Neural cell (in vitro differentiated cells): Measurements from ENCODE around the gene CIAO1. TPM values are rescaled to one million over a fixed set of nuclear protein-coding genes. Genes with fewer than 3 reads are reported as not detected.

ENCODE experiments used
- H2AFZ ChIP-seq: fragments of 200-600, 300-800 bp; sonication (generic), shearing (Covaris generic); 2 replicates; pipeline ENCODE4 v1.6.0; 2014; ENCODE audit warnings: low read depth, mild to moderate bottlenecking, antibody characterized with exemption, low read length, moderate library complexity
- H3F3A ChIP-seq: fragments of 200-600 bp; shearing (Covaris generic); 2 replicates; pipeline ENCODE4 v1.6.1; 2016; ENCODE audit warnings: mild to moderate bottlenecking, moderate library complexity, mixed read lengths, antibody characterized with exemption, low read length; ENCODE audit not compliant: insufficient read depth, poor library complexity, severe bottlenecking
- H3K27ac ChIP-seq: fragments of 200-600, 300-800 bp; sonication (generic), shearing (Covaris generic); 2 replicates; pipeline ENCODE4 v1.5.1; 2014; ENCODE audit warnings: mild to moderate bottlenecking, low read length, moderate library complexity
- H3K27me3 ChIP-seq: fragments of 300-800, 200-600 bp; sonication (generic), shearing (Covaris generic); 2 replicates; pipeline ENCODE4 v1.6.0; 2014; ENCODE audit warnings: mild to moderate bottlenecking, low read depth, low read length, moderate library complexity; ENCODE audit not compliant: insufficient read depth
- H3K36me3 ChIP-seq: fragments of 300-800, 200-600 bp; sonication (generic), shearing (Covaris generic); 2 replicates; pipeline ENCODE4 v1.5.1; 2014; ENCODE audit warnings: mild to moderate bottlenecking, antibody characterized with exemption, low read length, moderate library complexity; ENCODE audit not compliant: insufficient read depth
- H3K4me2 ChIP-seq: fragments of 300-800, 200-600 bp; sonication (generic), shearing (Covaris generic); 2 replicates; pipeline ENCODE4 v1.6.0; 2014; ENCODE audit warnings: mild to moderate bottlenecking, low read length
- H3K4me3 ChIP-seq: fragments of 300-800, 200-600 bp; sonication (generic), shearing (Covaris generic); 2 replicates; pipeline ENCODE4 v1.5.1; 2014; ENCODE audit warnings: mild to moderate bottlenecking, low read length, moderate library complexity
- H3K79me2 ChIP-seq: fragments of 200-600 bp; shearing (Covaris generic); replicated peaks from 2 replicates; pipeline ENCODE4 v1.6.0; 2014; ENCODE audit warnings: mild to moderate bottlenecking, low read length, moderate library complexity; ENCODE audit not compliant: insufficient read depth
- H3K9ac ChIP-seq: fragments of 300-800, 200-600 bp; sonication (generic), shearing (Covaris generic); 2 replicates; pipeline ENCODE4 v1.6.1; 2016; ENCODE audit warnings: mild to moderate bottlenecking, low read length, mixed read lengths
- H3K9me2 ChIP-seq: fragments of 200-600 bp; shearing (Covaris generic); 2 replicates; pipeline ENCODE4 v1.6.1; 2016; ENCODE audit warnings: mild to moderate bottlenecking, low read length, mixed read lengths; ENCODE audit not compliant: insufficient read depth
- H3K9me3 ChIP-seq: fragments of 200-600, 300-800 bp; sonication (generic), shearing (Covaris generic); 2 replicates; pipeline ENCODE4 v1.6.1; 2016; ENCODE audit warnings: mild to moderate bottlenecking, mixed run types, low read length, moderate library complexity, mixed read lengths
- H4K20me1 ChIP-seq: fragments of 200-600 bp; shearing (Covaris generic); 2 replicates; pipeline ENCODE4 v1.6.1; 2016; ENCODE audit warnings: mild to moderate bottlenecking, mixed run types; ENCODE audit not compliant: insufficient read depth
- EP300 ChIP-seq: fragments of 450-650 bp; conservative IDR thresholded peaks from 2 replicates; pipeline ENCODE4 v1.6.1; 2014; ENCODE audit warnings: antibody characterized with exemption, mild to moderate bottlenecking, moderate library complexity; ENCODE audit not compliant: poor library complexity, severe bottlenecking
- EZH2 ChIP-seq: fragments of 200-600, 300-800 bp; shearing (Covaris generic), sonication (generic); IDR thresholded peaks from 2 replicates; pipeline ENCODE4 v1.6.1; 2014; ENCODE audit warnings: antibody characterized with exemption, low read length, borderline replicate concordance, mild to moderate bottlenecking; ENCODE audit not compliant: insufficient read depth, poor library complexity, severe bottlenecking
- MXI1 ChIP-seq: fragments of 450-650 bp; conservative IDR thresholded peaks from 2 replicates; pipeline ENCODE4 v1.6.1; 2014; ENCODE audit warnings: antibody characterized with exemption, mild to moderate bottlenecking; ENCODE audit not compliant: poor library complexity, severe bottlenecking
- POLR2AphosphoS5 ChIP-seq: IDR thresholded peaks from 2 replicates; pipeline ENCODE4 v1.6.1; 2012
- RAD21 ChIP-seq: fragments of 450-650 bp; conservative IDR thresholded peaks from 2 replicates; pipeline ENCODE4 v1.6.1; 2014; ENCODE audit warnings: antibody characterized with exemption, mild to moderate bottlenecking, moderate library complexity
- SMC3 ChIP-seq: fragments of 450-650 bp; conservative IDR thresholded peaks from 2 replicates; pipeline ENCODE4 v1.6.1; 2014; ENCODE audit warnings: antibody characterized with exemption, mild to moderate bottlenecking, moderate library complexity; ENCODE audit not compliant: poor library complexity
- TAF1 ChIP-seq: IDR thresholded peaks from 2 replicates; pipeline ENCODE4 v1.6.1; 2012; ENCODE audit warnings: low read depth
- polyA plus RNA-seq: library from polyadenylated mRNA; depleted of rRNA; stranded (reverse); fragments of >200 nt; gene quantifications from 2 replicates; pipeline ENCODE4 v1.2.3, GENCODE V29; 2014
- TF ChIP-seq, protein P1 (sequence below): IDR thresholded peaks from 2 replicates; pipeline ENCODE4 v1.6.1; 2012; ENCODE audit warnings: borderline replicate concordance
- TF ChIP-seq, protein P2 (sequence below): fragments of 450-650 bp; IDR thresholded peaks from 2 replicates; pipeline ENCODE4 v1.5.1; 2014; ENCODE audit warnings: antibody characterized with exemption, mild to moderate bottlenecking, moderate library complexity; ENCODE audit not compliant: poor library complexity, severe bottlenecking

CIAO1 gene
- polyA plus RNA-seq, 1 donor from 2014 or later: 182 TPM

DNA sequence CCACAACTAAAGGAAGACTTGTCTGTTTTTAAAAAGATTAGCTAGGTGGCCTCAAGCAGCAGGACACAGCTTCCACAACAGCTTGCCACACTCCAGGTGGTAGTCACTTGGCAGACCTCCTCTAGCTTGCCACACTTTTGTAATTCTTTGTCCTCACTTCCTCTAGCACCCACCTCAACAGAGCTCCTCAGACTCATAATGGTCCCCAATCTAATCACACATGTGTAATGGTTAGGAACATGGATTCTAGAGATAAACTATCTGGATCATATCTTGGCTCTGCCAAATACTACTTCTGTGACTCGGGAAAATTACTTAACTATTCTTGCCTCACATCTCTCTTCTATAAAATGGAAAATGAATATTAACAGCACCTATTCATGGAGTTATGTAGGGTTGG, 35.8 kb downstream of the CIAO1 start:
- H3K9me2 ChIP-seq: no peaks in the 10 kb centered on the region
- H3K4me3 ChIP-seq: no peak overlapping the region
- no peaks in the 10 kb centered on the region for H3K27me3 ChIP-seq
- peaks cover 44% of the 10 kb centered on the region for H3K79me2 ChIP-seq
- H3K9me3 ChIP-seq: no peaks in the 10 kb centered on the region
- H3K27ac ChIP-seq: no peak overlapping the region
- TF ChIP-seq POLR2AphosphoS5: no peak
- no peak for TF ChIP-seq RAD21
- TF ChIP-seq EZH2: no peak
- TF ChIP-seq SMC3: no peak
- no peak for TF ChIP-seq MXI1
- TF ChIP-seq, protein P1, sequence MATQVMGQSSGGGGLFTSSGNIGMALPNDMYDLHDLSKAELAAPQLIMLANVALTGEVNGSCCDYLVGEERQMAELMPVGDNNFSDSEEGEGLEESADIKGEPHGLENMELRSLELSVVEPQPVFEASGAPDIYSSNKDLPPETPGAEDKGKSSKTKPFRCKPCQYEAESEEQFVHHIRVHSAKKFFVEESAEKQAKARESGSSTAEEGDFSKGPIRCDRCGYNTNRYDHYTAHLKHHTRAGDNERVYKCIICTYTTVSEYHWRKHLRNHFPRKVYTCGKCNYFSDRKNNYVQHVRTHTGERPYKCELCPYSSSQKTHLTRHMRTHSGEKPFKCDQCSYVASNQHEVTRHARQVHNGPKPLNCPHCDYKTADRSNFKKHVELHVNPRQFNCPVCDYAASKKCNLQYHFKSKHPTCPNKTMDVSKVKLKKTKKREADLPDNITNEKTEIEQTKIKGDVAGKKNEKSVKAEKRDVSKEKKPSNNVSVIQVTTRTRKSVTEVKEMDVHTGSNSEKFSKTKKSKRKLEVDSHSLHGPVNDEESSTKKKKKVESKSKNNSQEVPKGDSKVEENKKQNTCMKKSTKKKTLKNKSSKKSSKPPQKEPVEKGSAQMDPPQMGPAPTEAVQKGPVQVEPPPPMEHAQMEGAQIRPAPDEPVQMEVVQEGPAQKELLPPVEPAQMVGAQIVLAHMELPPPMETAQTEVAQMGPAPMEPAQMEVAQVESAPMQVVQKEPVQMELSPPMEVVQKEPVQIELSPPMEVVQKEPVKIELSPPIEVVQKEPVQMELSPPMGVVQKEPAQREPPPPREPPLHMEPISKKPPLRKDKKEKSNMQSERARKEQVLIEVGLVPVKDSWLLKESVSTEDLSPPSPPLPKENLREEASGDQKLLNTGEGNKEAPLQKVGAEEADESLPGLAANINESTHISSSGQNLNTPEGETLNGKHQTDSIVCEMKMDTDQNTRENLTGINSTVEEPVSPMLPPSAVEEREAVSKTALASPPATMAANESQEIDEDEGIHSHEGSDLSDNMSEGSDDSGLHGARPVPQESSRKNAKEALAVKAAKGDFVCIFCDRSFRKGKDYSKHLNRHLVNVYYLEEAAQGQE: no peak
- no peak for TF ChIP-seq TAF1
- TF ChIP-seq, protein P2, sequence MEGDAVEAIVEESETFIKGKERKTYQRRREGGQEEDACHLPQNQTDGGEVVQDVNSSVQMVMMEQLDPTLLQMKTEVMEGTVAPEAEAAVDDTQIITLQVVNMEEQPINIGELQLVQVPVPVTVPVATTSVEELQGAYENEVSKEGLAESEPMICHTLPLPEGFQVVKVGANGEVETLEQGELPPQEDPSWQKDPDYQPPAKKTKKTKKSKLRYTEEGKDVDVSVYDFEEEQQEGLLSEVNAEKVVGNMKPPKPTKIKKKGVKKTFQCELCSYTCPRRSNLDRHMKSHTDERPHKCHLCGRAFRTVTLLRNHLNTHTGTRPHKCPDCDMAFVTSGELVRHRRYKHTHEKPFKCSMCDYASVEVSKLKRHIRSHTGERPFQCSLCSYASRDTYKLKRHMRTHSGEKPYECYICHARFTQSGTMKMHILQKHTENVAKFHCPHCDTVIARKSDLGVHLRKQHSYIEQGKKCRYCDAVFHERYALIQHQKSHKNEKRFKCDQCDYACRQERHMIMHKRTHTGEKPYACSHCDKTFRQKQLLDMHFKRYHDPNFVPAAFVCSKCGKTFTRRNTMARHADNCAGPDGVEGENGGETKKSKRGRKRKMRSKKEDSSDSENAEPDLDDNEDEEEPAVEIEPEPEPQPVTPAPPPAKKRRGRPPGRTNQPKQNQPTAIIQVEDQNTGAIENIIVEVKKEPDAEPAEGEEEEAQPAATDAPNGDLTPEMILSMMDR: no peak
- no peak for TF ChIP-seq EP300
- H3K9ac ChIP-seq: no peak overlapping the region
- peaks cover 6% of the 10 kb centered on the region for H3K36me3 ChIP-seq
- no peak overlapping the region for H3K4me2 ChIP-seq
- H4K20me1 ChIP-seq: no peaks in the 10 kb centered on the region
- H3F3A ChIP-seq: no peaks in the 10 kb centered on the region
- no peak overlapping the region for H2AFZ ChIP-seq

DNA sequence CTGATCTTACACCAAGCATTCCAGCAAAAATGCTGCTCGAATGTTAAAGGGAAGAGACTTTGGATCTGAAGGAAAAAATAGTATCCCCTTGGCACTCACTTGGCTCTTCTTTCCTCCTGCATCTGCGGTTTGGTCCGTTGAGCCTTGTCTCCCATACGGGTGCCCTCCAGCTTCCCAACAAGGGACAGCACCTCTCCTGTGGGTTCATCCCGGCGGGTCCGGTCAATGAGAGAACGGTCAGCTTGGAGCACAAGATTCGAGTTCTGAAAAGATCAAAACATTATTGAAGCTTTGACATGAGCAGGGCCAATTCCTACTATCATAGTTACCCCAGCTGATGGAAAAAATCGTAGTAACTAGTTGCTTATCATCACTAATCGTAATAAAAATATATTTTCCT, 38.6 kb downstream of the CIAO1 start:
- H3K27ac ChIP-seq: peak overlapping the region; percentile 83
- peak overlapping the region; percentile 85 for H3K4me3 ChIP-seq
- no peaks in the 10 kb centered on the region for H3K9me3 ChIP-seq
- H3K9me2 ChIP-seq: no peaks in the 10 kb centered on the region
- H4K20me1 ChIP-seq: no peaks in the 10 kb centered on the region
- no peaks in the 10 kb centered on the region for H3K36me3 ChIP-seq
- H3F3A ChIP-seq: no peaks in the 10 kb centered on the region
- H3K9ac ChIP-seq: peak overlapping the region; percentile 85
- H2AFZ ChIP-seq: peak overlapping the region; percentile 98
- peak overlapping the region; percentile 90 for H3K4me2 ChIP-seq
- H3K27me3 ChIP-seq: no peaks in the 10 kb centered on the region
- H3K79me2 ChIP-seq: peaks cover 44% of the 10 kb centered on the region
- TF ChIP-seq TAF1 (no peak), MXI1 (no peak), POLR2AphosphoS5 (no peak), EZH2 (no peak), RAD21 (no peak), EP300 (no peak), SMC3 (no peak)
- TF ChIP-seq, protein P1: no peak
- TF ChIP-seq, protein P2: no peak
